Measurements from ENCODE around the gene GLIPR1L2. TPM values are rescaled to one million over a fixed set of nuclear protein-coding genes. Genes with fewer than 3 reads are reported as not detected.

The GLIPR1L2 gene
- total and polyA plus RNA-seq, 10 of the 15 experiments (the other 5 are each of a cell fraction or from before 2014, with no cell fraction given) = 0.04 to 0.39 (median 0.09) TPM; not detected in 3

DNA sequence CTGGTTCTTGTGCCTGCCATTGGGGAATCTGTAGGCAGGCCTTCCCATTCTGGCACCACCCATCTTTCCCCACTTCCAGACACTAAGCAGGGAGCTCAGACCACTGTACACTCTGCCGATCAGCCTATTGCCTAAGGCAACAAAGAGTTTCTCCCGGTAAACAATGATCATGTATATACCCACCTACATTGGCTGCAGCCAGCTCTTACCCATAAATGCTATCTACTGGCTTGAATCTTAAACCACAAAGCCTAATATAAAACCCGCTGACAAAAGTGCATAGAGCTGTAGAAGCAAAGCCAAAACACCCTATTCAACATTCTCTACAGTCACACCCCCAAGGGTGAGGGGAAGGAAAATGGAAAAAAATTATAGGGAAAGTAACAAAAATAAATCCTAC is 68.9 kb downstream of the GLIPR1L2 start (continued):
- TF ChIP-seq WRNIP1 (IDR thresholded peaks at IDR 0.05; ENCODE audit: borderline replicate concordance, low read depth, low read length) = no peak
- no peak for TF ChIP-seq NFXL1 (IDR thresholded peaks at IDR 0.05; ENCODE audit: borderline replicate concordance)
- no peak for TF ChIP-seq NRF1 (conservative IDR thresholded peaks at IDR 0.05; ENCODE audit: low read depth, low read length)
- TF ChIP-seq, protein P1, sequence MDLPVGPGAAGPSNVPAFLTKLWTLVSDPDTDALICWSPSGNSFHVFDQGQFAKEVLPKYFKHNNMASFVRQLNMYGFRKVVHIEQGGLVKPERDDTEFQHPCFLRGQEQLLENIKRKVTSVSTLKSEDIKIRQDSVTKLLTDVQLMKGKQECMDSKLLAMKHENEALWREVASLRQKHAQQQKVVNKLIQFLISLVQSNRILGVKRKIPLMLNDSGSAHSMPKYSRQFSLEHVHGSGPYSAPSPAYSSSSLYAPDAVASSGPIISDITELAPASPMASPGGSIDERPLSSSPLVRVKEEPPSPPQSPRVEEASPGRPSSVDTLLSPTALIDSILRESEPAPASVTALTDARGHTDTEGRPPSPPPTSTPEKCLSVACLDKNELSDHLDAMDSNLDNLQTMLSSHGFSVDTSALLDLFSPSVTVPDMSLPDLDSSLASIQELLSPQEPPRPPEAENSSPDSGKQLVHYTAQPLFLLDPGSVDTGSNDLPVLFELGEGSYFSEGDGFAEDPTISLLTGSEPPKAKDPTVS (IDR thresholded peaks at IDR 0.05; ENCODE audit: low read depth, low read length) = no peak
- TF ChIP-seq SUPT20H (IDR thresholded peaks at IDR 0.05; ENCODE audit: borderline replicate concordance, control insufficient read depth, low read depth, low read length) = no peak

DNA sequence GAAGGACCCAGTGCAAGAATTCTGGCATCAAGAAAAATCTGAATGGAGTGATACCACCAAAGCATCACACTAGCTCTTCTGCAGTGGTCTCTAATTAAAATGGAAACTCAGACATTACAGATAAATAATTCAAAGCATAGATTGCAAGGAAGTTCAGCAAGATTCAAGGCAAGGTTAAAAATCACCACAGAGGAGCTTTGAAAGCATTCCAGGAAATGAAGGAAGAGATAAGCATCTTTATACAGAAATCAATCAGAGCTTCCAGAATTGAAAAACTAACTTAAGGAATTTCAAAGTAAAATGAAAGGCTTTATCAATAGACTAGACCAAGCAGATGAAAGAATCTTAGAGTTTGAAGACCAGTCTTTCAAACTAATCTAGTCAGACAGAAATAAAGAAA is 69.3 kb downstream of the GLIPR1L2 start:
- H3K9me3 ChIP-seq (replicated peaks; ENCODE audit: control insufficient read depth, insufficient read depth, low read length) = no peaks in the 10 kb centered on the region
- in situ Hi-C loops (cut with MboI) = no loop called here
- DNase-seq (ENCODE audit: low read depth, low spot score) (no peak), FAIRE-seq (no peak), ATAC-seq (no peak)
- H3K27me3 ChIP-seq (replicated peaks in 1 of 2; ENCODE audit: control insufficient read depth in 2 of 2, insufficient read depth in 2 of 2, low read length in 1 of 2) = no peaks in the 10 kb centered on the region; a peak in 1 of 4 replicates
- no peak overlapping the region for H3K27ac ChIP-seq (ENCODE audit: control insufficient read depth, insufficient read depth)
- intact Hi-C loops (cut with micrococcal nuclease; ENCODE audit: unreplicated experiment) = no loop called here
- no peak overlapping the region for H3K4me3 ChIP-seq
- H3K79me2 ChIP-seq (ENCODE audit: control insufficient read depth, insufficient read depth, low read length) = no peaks in the 10 kb centered on the region
- POLR2A ChIA-PET = no interaction called here
- no peak overlapping the region for H3K9ac ChIP-seq (ENCODE audit: control insufficient read depth, insufficient read depth, low read length)
- CTCF ChIA-PET = interaction anchor here (1.3 to 1.4 kb wide), 2 partner anchors 9 to 25 kb away, joined by 3 read pairs; no protein-coding TSS in a partner anchor
- H2AFZ ChIP-seq (ENCODE audit: control insufficient read depth, low read depth, low read length) = no peak overlapping the region
- SMC1A ChIA-PET (ENCODE audit: uncharacterized antibody, unreplicated experiment) = interaction anchor here (0.7 to 1.6 kb wide), 2 partner anchors 14 to 26 kb away, joined by 3 to 4 read pairs; no protein-coding TSS in a partner anchor
- H3K4me2 ChIP-seq (ENCODE audit: control insufficient read depth, insufficient read depth) = no peak overlapping the region
- no peaks in the 10 kb centered on the region for H4K20me1 ChIP-seq (ENCODE audit: control insufficient read depth, insufficient read depth)
- no peaks in the 10 kb centered on the region for H3K36me3 ChIP-seq (ENCODE audit: control insufficient read depth in 2 of 2, insufficient read depth in 2 of 2, low read length in 1 of 2)
- H3K4me1 ChIP-seq (ENCODE audit: control insufficient read depth, insufficient read depth, low read length) = no peaks in the 10 kb centered on the region
- RAD21 ChIA-PET (ENCODE audit: unreplicated experiment) = no interaction called here
- no TSS peak for BruUV-seq (replicated peaks)
- TF ChIP-seq, protein P2, sequence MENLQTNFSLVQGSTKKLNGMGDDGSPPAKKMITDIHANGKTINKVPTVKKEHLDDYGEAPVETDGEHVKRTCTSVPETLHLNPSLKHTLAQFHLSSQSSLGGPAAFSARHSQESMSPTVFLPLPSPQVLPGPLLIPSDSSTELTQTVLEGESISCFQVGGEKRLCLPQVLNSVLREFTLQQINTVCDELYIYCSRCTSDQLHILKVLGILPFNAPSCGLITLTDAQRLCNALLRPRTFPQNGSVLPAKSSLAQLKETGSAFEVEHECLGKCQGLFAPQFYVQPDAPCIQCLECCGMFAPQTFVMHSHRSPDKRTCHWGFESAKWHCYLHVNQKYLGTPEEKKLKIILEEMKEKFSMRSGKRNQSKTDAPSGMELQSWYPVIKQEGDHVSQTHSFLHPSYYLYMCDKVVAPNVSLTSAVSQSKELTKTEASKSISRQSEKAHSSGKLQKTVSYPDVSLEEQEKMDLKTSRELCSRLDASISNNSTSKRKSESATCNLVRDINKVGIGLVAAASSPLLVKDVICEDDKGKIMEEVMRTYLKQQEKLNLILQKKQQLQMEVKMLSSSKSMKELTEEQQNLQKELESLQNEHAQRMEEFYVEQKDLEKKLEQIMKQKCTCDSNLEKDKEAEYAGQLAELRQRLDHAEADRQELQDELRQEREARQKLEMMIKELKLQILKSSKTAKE (IDR thresholded peaks at IDR 0.05; ENCODE audit: low read depth, poor library complexity, severe bottlenecking) = no peak
- TF ChIP-seq CREM (IDR thresholded peaks at IDR 0.05; ENCODE audit: low read depth) (no peak), POLR2AphosphoS2 (IDR thresholded peaks at IDR 0.05; ENCODE audit: low read depth, low read length) (no peak), BRCA1 (IDR thresholded peaks at IDR 0.05; ENCODE audit: low read depth, low read length) (no peak), FOXK2 (IDR thresholded peaks at IDR 0.05) (no peak), ATF7 (IDR thresholded peaks at IDR 0.05; ENCODE audit: low read depth) (no peak), BACH1 (IDR thresholded peaks at IDR 0.05; ENCODE audit: borderline replicate concordance) (no peak), CBFB (IDR thresholded peaks at IDR 0.05; ENCODE audit: low read depth) (no peak)
- TF ChIP-seq, protein P3, sequence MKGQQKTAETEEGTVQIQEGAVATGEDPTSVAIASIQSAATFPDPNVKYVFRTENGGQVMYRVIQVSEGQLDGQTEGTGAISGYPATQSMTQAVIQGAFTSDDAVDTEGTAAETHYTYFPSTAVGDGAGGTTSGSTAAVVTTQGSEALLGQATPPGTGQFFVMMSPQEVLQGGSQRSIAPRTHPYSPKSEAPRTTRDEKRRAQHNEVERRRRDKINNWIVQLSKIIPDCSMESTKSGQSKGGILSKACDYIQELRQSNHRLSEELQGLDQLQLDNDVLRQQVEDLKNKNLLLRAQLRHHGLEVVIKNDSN (IDR thresholded peaks at IDR 0.05; ENCODE audit: borderline replicate concordance, extremely low read length, insufficient read depth, low read depth, low read length) = no peak
- TF ChIP-seq, protein P4, sequence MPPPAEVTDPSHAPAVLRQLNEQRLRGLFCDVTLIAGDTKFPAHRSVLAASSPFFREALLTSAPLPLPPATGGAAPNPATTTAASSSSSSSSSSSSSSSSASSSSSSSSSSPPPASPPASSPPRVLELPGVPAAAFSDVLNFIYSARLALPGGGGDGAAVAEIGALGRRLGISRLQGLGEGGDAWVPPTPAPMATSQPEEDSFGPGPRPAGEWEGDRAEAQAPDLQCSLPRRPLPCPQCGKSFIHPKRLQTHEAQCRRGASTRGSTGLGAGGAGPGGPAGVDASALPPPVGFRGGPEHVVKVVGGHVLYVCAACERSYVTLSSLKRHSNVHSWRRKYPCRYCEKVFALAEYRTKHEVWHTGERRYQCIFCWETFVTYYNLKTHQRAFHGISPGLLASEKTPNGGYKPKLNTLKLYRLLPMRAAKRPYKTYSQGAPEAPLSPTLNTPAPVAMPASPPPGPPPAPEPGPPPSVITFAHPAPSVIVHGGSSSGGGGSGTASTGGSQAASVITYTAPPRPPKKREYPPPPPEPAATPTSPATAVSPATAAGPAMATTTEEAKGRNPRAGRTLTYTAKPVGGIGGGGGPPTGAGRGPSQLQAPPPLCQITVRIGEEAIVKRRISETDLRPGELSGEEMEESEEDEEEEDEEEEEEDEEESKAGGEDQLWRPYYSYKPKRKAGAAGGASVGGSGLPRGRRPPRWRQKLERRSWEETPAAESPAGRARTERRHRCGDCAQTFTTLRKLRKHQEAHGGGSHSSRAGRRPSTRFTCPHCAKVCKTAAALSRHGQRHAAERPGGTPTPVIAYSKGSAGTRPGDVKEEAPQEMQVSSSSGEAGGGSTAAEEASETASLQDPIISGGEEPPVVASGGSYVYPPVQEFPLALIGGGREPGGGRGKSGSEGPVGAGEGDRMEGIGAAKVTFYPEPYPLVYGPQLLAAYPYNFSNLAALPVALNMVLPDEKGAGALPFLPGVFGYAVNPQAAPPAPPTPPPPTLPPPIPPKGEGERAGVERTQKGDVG (CRISPR knock-in tag; IDR thresholded peaks at IDR 0.05) = no peak

Data from GM12878 (cell line).